Stimulated activated CD4-positive, alpha-beta T cell treated with anti-CD3 and anti-CD28 coated beads, Interleukin-12 subunit alpha, Interleukin-12 subunit beta, amount 100 ng/mL, for 48 hours (primary cell): Measurements from ENCODE around the gene COL13A1.

Experiments
- DNase-seq, 3 donors: peaks; one replicate each; pipeline ENCODE4 v3.0.0-alpha.2; 2020; ENCODE audit warnings: low read depth in 2 of 3, low spot score in 1 of 3

COL13A1 gene

GRCh38 chr10:69963178-69963834, 161.6 kb downstream of the COL13A1 start:
- no peak for DNase-seq

- DNase-seq: no peak
These were observed 162.4 kb downstream of the COL13A1 start for GRCh38 chr10:69963835-69964710.

- no peak for DNase-seq
These were observed 163.4 kb downstream of the COL13A1 start for GRCh38 chr10:69965086-69965485.

GRCh38 chr10:69965919-69966662, 164.4 kb downstream of the COL13A1 start:
- DNase-seq: no peak

- no peak for DNase-seq
These were observed 167.1 kb downstream of the COL13A1 start for GRCh38 chr10:69968830-69969229.

- DNase-seq: no peak
These were observed 168.3 kb downstream of the COL13A1 start for GRCh38 chr10:69969977-69970376.

- DNase-seq: no peak
These were observed 171.3 kb downstream of the COL13A1 start for GRCh38 chr10:69972981-69973397.

- no peak for DNase-seq
These were observed 172.0 kb downstream of the COL13A1 start for GRCh38 chr10:69973678-69974077.

GRCh38 chr10:69974551-69975155, 172.9 kb downstream of the COL13A1 start:
- no peak for DNase-seq

GRCh38 chr10:69976795-69977546, 175.3 kb downstream of the COL13A1 start:
- DNase-seq: no peak

GRCh38 chr10:69979174-69979573, 177.5 kb downstream of the COL13A1 start:
- no peak for DNase-seq

GRCh38 chr10:69980672-69981071, 179.0 kb downstream of the COL13A1 start:
- no peak for DNase-seq

GRCh38 chr10:69988094-69988493, 186.4 kb downstream of the COL13A1 start:
- DNase-seq: no peak

- no peak for DNase-seq
These were observed 189.4 kb downstream of the COL13A1 start for GRCh38 chr10:69991151-69991550.

GRCh38 chr10:69994262-69994661, 192.6 kb downstream of the COL13A1 start:
- no peak for DNase-seq

GRCh38 chr10:69996611-69997010, 194.9 kb downstream of the COL13A1 start:
- DNase-seq: no peak

GRCh38 chr10:70000262-70000661, 198.6 kb downstream of the COL13A1 start:
- DNase-seq: no peak

GRCh38 chr10:70007116-70007820, 205.6 kb downstream of the COL13A1 start:
- DNase-seq: no peak
